Measurements from ENCODE around the gene PSMD3.
"Not testable (repeated sequence)": the region's sequence is repeated elsewhere in the genome, so short reads cannot be mapped to it uniquely, and the experiment has no call there.

The PSMD3 gene

GRCh38 chr17:39996800-39997199, 16.2 kb downstream of the PSMD3 start:
- no peak for DNase-seq (ENCODE audit: low read depth, low spot score)

GRCh38 chr17:39997543-39997942, 16.9 kb downstream of the PSMD3 start:
- DNase-seq (ENCODE audit: low read depth, low spot score): no peak

- DNase-seq (ENCODE audit: low read depth, low spot score): no peak
Observed at GRCh38 chr17:39999067-39999466, 18.5 kb downstream of the PSMD3 start.

- DNase-seq (ENCODE audit: low read depth, low spot score): no peak
Observed at GRCh38 chr17:40000161-40000560, 19.6 kb downstream of the PSMD3 start.

- DNase-seq (ENCODE audit: low read depth, low spot score): not testable (repeated sequence)
Observed at GRCh38 chr17:40001335-40001734, 20.7 kb downstream of the PSMD3 start.

GRCh38 chr17:40004072-40004471, 23.5 kb downstream of the PSMD3 start:
- no peak for DNase-seq (ENCODE audit: low read depth, low spot score)

GRCh38 chr17:40004712-40005111, 24.1 kb downstream of the PSMD3 start:
- no peak for DNase-seq (ENCODE audit: low read depth, low spot score)

- no peak for DNase-seq (ENCODE audit: low read depth, low spot score)
Observed at GRCh38 chr17:40005520-40005919, 24.9 kb downstream of the PSMD3 start.

- DNase-seq (ENCODE audit: low read depth, low spot score): not testable (repeated sequence)
Observed at GRCh38 chr17:40010946-40011500, 30.4 kb downstream of the PSMD3 start.

GRCh38 chr17:40012017-40012647, 31.5 kb downstream of the PSMD3 start:
- DNase-seq (ENCODE audit: low read depth, low spot score): not testable (repeated sequence)

- no peak for DNase-seq (ENCODE audit: low read depth, low spot score)
Observed at GRCh38 chr17:40014375-40014980, 33.9 kb downstream of the PSMD3 start.

GRCh38 chr17:40015005-40015997, 34.7 kb downstream of the PSMD3 start, which contains the start of gene CSF3:
CSF3 (plus strand) TSS chr17:40015440; CDS start chr17:40015475, 35 bp downstream.
- no peak for DNase-seq (ENCODE audit: low read depth, low spot score)

GRCh38 chr17:40015998-40016985, 35.7 kb downstream of the PSMD3 start:
- DNase-seq (ENCODE audit: low read depth, low spot score): no peak

- DNase-seq (ENCODE audit: low read depth, low spot score): no peak
Observed at GRCh38 chr17:40017422-40018080, 36.9 kb downstream of the PSMD3 start.

GRCh38 chr17:40018211-40019121, 37.9 kb downstream of the PSMD3 start:
- no peak for DNase-seq (ENCODE audit: low read depth, low spot score)

GRCh38 chr17:40019140-40019991, 38.8 kb downstream of the PSMD3 start:
- peak; percentile 52 for DNase-seq (ENCODE audit: low read depth, low spot score)

GRCh38 chr17:40020146-40020545, 39.5 kb downstream of the PSMD3 start:
- DNase-seq (ENCODE audit: low read depth, low spot score): no peak

GRCh38 chr17:40021451-40021971, 40.9 kb downstream of the PSMD3 start:
- no peak for DNase-seq (ENCODE audit: low read depth, low spot score)

All from brain pericyte (primary cell).